Measurements from ENCODE around the gene NUP210L. TPM values are rescaled to one million over a fixed set of nuclear protein-coding genes. Genes with fewer than 3 reads are reported as not detected.

The NUP210L gene
- total and polyA plus RNA-seq, 9 of the 15 experiments (the other 6 are each of a cell fraction or from before 2014, with no cell fraction given) = 0.01 to 0.04 TPM; not detected in 7

GRCh38 chr1:153946622-153947241 lies 208.1 kb downstream of the NUP210L start, which contains the start of gene DENND4B (continued):
- peak; percentile 37; the same call in 1 of the 2 replicates for TF ChIP-seq ESRRA (IDR thresholded peaks at IDR 0.05; ENCODE audit: borderline replicate concordance, low read depth)
- TF ChIP-seq, protein P1, sequence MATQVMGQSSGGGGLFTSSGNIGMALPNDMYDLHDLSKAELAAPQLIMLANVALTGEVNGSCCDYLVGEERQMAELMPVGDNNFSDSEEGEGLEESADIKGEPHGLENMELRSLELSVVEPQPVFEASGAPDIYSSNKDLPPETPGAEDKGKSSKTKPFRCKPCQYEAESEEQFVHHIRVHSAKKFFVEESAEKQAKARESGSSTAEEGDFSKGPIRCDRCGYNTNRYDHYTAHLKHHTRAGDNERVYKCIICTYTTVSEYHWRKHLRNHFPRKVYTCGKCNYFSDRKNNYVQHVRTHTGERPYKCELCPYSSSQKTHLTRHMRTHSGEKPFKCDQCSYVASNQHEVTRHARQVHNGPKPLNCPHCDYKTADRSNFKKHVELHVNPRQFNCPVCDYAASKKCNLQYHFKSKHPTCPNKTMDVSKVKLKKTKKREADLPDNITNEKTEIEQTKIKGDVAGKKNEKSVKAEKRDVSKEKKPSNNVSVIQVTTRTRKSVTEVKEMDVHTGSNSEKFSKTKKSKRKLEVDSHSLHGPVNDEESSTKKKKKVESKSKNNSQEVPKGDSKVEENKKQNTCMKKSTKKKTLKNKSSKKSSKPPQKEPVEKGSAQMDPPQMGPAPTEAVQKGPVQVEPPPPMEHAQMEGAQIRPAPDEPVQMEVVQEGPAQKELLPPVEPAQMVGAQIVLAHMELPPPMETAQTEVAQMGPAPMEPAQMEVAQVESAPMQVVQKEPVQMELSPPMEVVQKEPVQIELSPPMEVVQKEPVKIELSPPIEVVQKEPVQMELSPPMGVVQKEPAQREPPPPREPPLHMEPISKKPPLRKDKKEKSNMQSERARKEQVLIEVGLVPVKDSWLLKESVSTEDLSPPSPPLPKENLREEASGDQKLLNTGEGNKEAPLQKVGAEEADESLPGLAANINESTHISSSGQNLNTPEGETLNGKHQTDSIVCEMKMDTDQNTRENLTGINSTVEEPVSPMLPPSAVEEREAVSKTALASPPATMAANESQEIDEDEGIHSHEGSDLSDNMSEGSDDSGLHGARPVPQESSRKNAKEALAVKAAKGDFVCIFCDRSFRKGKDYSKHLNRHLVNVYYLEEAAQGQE (IDR thresholded peaks at IDR 0.05; ENCODE audit: borderline replicate concordance) = peak; percentile 50; the same call in 1 of the 2 replicates
- TF ChIP-seq, protein P1 (CRISPR knock-in tag; IDR thresholded peaks at IDR 0.05; ENCODE audit: low read depth) = no peak
- peak; percentile 47 for TF ChIP-seq CCNT2 (IDR thresholded peaks at IDR 0.05; ENCODE audit: borderline replicate concordance, extremely low read depth, insufficient read length, low read depth, low read length)
- TF ChIP-seq RFX7 (CRISPR knock-in tag; IDR thresholded peaks at IDR 0.05) = no peak
- no peak for TF ChIP-seq NELFE (IDR thresholded peaks at IDR 0.05; ENCODE audit: insufficient read depth, insufficient read length)
- peak in 1 of 2 experiments; percentile 63; a peak in 1 of 4 replicates for TF ChIP-seq MLLT1 (IDR thresholded peaks at IDR 0.05)
- no peak for TF ChIP-seq MEIS2 (IDR thresholded peaks at IDR 0.05; ENCODE audit: partially characterized antibody)
- TF ChIP-seq TCF7L2 (IDR thresholded peaks at IDR 0.05; ENCODE audit: low read depth, low read length) = no peak
- TF ChIP-seq USF1 (CRISPR knock-in tag; IDR thresholded peaks at IDR 0.05) = no peak
- TF ChIP-seq FOXK2 (conservative IDR thresholded peaks at IDR 0.05 in 1 of 2, IDR thresholded peaks at IDR 0.05 in 1 of 2; ENCODE audit: low read depth in 2 of 2) = no peak
- peak; percentile 81 for TF ChIP-seq TAF1 (IDR thresholded peaks at IDR 0.05; ENCODE audit: control insufficient read depth, extremely low read depth, insufficient read depth, low read length, severe bottlenecking)
- TF ChIP-seq IRF2 (CRISPR knock-in tag; IDR thresholded peaks at IDR 0.05) = no peak
- TF ChIP-seq PRPF4 (IDR thresholded peaks at IDR 0.05; ENCODE audit: insufficient read depth, low read depth, low read length, poor library complexity, severe bottlenecking) = no peak
- TF ChIP-seq ZSCAN29 (IDR thresholded peaks at IDR 0.05) = no peak
- TF ChIP-seq ZNF133 (CRISPR knock-in tag; IDR thresholded peaks at IDR 0.05) = no peak
- peak; percentile 79; the same call in 1 of the 2 replicates for TF ChIP-seq SPI1 (IDR thresholded peaks at IDR 0.05; ENCODE audit: borderline replicate concordance, low read depth, low read length)
- TF ChIP-seq ILF3 (IDR thresholded peaks at IDR 0.05; ENCODE audit: borderline replicate concordance) = no peak

Data from K562 (cell line).